Measurements from ENCODE around the gene JPT1. TPM values are rescaled to one million over a fixed set of nuclear protein-coding genes. Genes with fewer than 3 reads are reported as not detected.

Gene JPT1
- total RNA-seq, 1 experiment from 2014 or later: 341 TPM

DNA sequence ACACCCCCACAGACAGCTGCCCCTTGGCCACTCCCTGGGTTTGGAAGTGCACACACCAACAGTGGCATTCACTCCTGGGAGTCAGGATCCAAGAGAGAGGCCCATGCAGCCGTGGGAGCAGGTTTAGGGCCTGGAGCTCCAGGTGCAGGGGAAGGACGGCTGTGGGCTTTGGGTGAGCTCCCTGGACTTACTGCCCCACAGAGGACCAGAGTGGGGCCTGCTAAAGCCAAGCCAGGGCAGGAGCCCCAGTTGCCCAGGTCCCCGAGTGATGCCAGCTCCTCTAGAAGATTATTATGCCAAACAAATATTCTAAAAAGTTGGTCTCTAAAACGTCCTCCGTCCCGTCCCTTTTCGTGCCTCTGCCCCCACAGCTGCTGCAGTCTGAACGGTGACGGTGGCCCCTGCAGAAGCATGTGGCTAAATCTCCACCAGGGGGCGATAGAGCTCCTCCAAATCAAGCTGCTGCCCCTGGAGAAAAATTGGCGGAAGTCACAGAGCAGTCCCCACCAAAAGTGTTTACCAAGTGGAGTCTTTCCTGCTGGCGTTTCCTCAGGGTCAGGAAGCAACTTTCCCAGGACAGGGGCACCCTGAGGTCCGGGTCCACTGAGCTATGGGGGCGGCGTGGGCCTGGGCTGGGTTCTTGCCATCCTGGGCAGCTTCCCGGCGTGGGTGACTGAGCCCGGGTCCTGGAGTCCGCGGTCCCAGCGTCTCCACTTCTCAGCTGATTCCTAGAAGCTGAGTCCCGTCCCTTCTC lies 40.3 kb downstream of the JPT1 start:
- Mint-ChIP-seq H3K27me3 (ENCODE audit: low read depth) (no peaks in the 10 kb centered on the region), H3K9me3 (no peaks in the 10 kb centered on the region), H3K4me3 (no peak overlapping the region), H3K36me3 (peaks cover 15% of the 10 kb centered on the region), H3K27ac (peak overlapping the region; percentile 88), H3K4me1 (peaks cover 15% of the 10 kb centered on the region)
- peak; percentile 93 for DNase-seq (ENCODE audit: low spot score)
- ChIA-PET CTCF (interaction anchor here (0.6 to 4.1 kb wide), 75 partner anchors 9 to 769 kb away, joined by 3 to 84 read pairs (median 6); partner anchors contain the start of genes ATP5PD, CDR2L, FDXR and GGA3), POLR2A (interaction anchor here (0.5 to 1.6 kb wide), 13 partner anchors 8 to 743 kb away, joined by 3 to 8 read pairs (median 4); partner anchors contain the start of genes JPT1, MRPL58, NT5C and NUP85)
- peak; percentile 51 for ATAC-seq
- TF ChIP-seq SOX15 (CRISPR knock-in tag; IDR thresholded peaks at IDR 0.05): no peak
- TF ChIP-seq, protein P1, sequence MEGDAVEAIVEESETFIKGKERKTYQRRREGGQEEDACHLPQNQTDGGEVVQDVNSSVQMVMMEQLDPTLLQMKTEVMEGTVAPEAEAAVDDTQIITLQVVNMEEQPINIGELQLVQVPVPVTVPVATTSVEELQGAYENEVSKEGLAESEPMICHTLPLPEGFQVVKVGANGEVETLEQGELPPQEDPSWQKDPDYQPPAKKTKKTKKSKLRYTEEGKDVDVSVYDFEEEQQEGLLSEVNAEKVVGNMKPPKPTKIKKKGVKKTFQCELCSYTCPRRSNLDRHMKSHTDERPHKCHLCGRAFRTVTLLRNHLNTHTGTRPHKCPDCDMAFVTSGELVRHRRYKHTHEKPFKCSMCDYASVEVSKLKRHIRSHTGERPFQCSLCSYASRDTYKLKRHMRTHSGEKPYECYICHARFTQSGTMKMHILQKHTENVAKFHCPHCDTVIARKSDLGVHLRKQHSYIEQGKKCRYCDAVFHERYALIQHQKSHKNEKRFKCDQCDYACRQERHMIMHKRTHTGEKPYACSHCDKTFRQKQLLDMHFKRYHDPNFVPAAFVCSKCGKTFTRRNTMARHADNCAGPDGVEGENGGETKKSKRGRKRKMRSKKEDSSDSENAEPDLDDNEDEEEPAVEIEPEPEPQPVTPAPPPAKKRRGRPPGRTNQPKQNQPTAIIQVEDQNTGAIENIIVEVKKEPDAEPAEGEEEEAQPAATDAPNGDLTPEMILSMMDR (IDR thresholded peaks at IDR 0.05): peak; percentile 98
- TF ChIP-seq NR1H2 (CRISPR knock-in tag; IDR thresholded peaks at IDR 0.05): no peak

GRCh38 chr17:75111777-75112335 lies 42.5 kb downstream of the JPT1 start:
- H3K4me3 Mint-ChIP-seq: peak overlapping the region; percentile 36; the same call in 1 of the 2 replicates

More at GRCh38 chr17:75111777-75112335, 42.5 kb downstream of the JPT1 start:
- ChIA-PET CTCF (interaction anchor here (0.7 to 4.1 kb wide), 5 partner anchors 14 to 187 kb away, joined by 3 to 84 read pairs (median 7); partner anchors contain the start of gene NT5C), POLR2A (no interaction called here)
- Mint-ChIP-seq H3K27ac (peak overlapping the region; percentile 69), H3K27me3 (ENCODE audit: low read depth) (no peaks in the 10 kb centered on the region), H3K36me3 (peaks cover 15% of the 10 kb centered on the region), H3K4me1 (peaks cover 19% of the 10 kb centered on the region), H3K9me3 (no peaks in the 10 kb centered on the region)
- no peak for TF ChIP-seq NR1H2 (CRISPR knock-in tag; IDR thresholded peaks at IDR 0.05)
- no peak for TF ChIP-seq GABPB1 (CRISPR knock-in tag; IDR thresholded peaks at IDR 0.05)
- TF ChIP-seq FOXJ3 (CRISPR knock-in tag; IDR thresholded peaks at IDR 0.05; ENCODE audit: borderline replicate concordance): no peak
- TF ChIP-seq TCF7 (CRISPR knock-in tag; IDR thresholded peaks at IDR 0.05; ENCODE audit: low read depth): no peak
- TF ChIP-seq, protein P2, sequence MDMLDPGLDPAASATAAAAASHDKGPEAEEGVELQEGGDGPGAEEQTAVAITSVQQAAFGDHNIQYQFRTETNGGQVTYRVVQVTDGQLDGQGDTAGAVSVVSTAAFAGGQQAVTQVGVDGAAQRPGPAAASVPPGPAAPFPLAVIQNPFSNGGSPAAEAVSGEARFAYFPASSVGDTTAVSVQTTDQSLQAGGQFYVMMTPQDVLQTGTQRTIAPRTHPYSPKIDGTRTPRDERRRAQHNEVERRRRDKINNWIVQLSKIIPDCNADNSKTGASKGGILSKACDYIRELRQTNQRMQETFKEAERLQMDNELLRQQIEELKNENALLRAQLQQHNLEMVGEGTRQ (CRISPR knock-in tag; IDR thresholded peaks at IDR 0.05): no peak
- TF ChIP-seq ATF1 (CRISPR knock-in tag; IDR thresholded peaks at IDR 0.05): no peak
- no peak for TF ChIP-seq NFATC4 (CRISPR knock-in tag; IDR thresholded peaks at IDR 0.05)
- TF ChIP-seq JUN (CRISPR knock-in tag; IDR thresholded peaks at IDR 0.05): no peak
- TF ChIP-seq NFE2L1 (CRISPR knock-in tag; IDR thresholded peaks at IDR 0.05): no peak
- TF ChIP-seq E2F1 (CRISPR knock-in tag; IDR thresholded peaks at IDR 0.05): no peak
- TF ChIP-seq, protein P3, sequence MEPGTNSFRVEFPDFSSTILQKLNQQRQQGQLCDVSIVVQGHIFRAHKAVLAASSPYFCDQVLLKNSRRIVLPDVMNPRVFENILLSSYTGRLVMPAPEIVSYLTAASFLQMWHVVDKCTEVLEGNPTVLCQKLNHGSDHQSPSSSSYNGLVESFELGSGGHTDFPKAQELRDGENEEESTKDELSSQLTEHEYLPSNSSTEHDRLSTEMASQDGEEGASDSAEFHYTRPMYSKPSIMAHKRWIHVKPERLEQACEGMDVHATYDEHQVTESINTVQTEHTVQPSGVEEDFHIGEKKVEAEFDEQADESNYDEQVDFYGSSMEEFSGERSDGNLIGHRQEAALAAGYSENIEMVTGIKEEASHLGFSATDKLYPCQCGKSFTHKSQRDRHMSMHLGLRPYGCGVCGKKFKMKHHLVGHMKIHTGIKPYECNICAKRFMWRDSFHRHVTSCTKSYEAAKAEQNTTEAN (CRISPR knock-in tag; IDR thresholded peaks at IDR 0.05): no peak
- no peak for TF ChIP-seq ESRRA (CRISPR knock-in tag; IDR thresholded peaks at IDR 0.05; ENCODE audit: borderline replicate concordance)
- TF ChIP-seq, protein P4, sequence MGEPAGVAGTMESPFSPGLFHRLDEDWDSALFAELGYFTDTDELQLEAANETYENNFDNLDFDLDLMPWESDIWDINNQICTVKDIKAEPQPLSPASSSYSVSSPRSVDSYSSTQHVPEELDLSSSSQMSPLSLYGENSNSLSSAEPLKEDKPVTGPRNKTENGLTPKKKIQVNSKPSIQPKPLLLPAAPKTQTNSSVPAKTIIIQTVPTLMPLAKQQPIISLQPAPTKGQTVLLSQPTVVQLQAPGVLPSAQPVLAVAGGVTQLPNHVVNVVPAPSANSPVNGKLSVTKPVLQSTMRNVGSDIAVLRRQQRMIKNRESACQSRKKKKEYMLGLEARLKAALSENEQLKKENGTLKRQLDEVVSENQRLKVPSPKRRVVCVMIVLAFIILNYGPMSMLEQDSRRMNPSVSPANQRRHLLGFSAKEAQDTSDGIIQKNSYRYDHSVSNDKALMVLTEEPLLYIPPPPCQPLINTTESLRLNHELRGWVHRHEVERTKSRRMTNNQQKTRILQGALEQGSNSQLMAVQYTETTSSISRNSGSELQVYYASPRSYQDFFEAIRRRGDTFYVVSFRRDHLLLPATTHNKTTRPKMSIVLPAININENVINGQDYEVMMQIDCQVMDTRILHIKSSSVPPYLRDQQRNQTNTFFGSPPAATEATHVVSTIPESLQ (CRISPR knock-in tag; IDR thresholded peaks at IDR 0.05): no peak
- TF ChIP-seq MYBL2 (CRISPR knock-in tag; IDR thresholded peaks at IDR 0.05): no peak
- TF ChIP-seq GRHL2 (CRISPR knock-in tag; IDR thresholded peaks at IDR 0.05; ENCODE audit: insufficient replicate concordance, severe bottlenecking): no peak
- TF ChIP-seq NFYB (CRISPR knock-in tag; conservative IDR thresholded peaks at IDR 0.05; ENCODE audit: low read depth): no peak
- TF ChIP-seq CREB1 (CRISPR knock-in tag; IDR thresholded peaks at IDR 0.05): no peak
- TF ChIP-seq FOXP1 (CRISPR knock-in tag; IDR thresholded peaks at IDR 0.05; ENCODE audit: borderline replicate concordance): no peak
- no peak for TF ChIP-seq ZNF317 (CRISPR knock-in tag; IDR thresholded peaks at IDR 0.05; ENCODE audit: borderline replicate concordance, low read depth)
- ATAC-seq (no peak), DNase-seq (ENCODE audit: low spot score) (no peak)
